Panc1 (cell line): ENCODE results near the gene ADGRL3. TPM values are rescaled to one million over a fixed set of nuclear protein-coding genes. Genes with fewer than 3 reads are reported as not detected.

ENCODE experiments used
- ATAC-seq: fragments of 200-7000 bp; cut with Tn5 transposase; 2 replicates; pipeline ENCODE4 v1.9.1; 2020; ENCODE audit warnings: mild to moderate bottlenecking, moderate library complexity
- BruUV-seq: library from RNA; stranded (reverse); fragments of 400-500 nt; replicated peaks from 2 replicates; lab custom pipeline; 2021; lab: Mats Ljungman, UMichigan
- CTCF ChIA-PET: fragments of 300-600 bp; sonication (Branson Sonifier 250); formaldehyde crosslinking; loops from one replicate; lab custom pipeline; 2022; ENCODE audit warnings: antibody characterized with exemption; lab: Charles Lee
- POLR2A ChIA-PET: fragments of 300-600 bp; sonication (Branson Sonifier 250); formaldehyde crosslinking; loops from one replicate; lab custom pipeline; 2022; ENCODE audit warnings: antibody characterized with exemption; lab: Charles Lee
- DNase-seq: peaks from one replicate; pipeline ENCODE4 v3.0.0-alpha.2; 2010; ENCODE audit warnings: low read depth, low spot score
- H3K27ac ChIP-seq: 2 replicates; pipeline ENCODE4 v1.5.1; 2011; ENCODE audit warnings: mild to moderate bottlenecking, low read length, inconsistent platforms
- H3K27me3 ChIP-seq: fragments of 200-500 bp; sonication (Bioruptor generic); 2 replicates; pipeline ENCODE4 v1.6.0; 2014; ENCODE audit warnings: low read length, inconsistent platforms; ENCODE audit not compliant: control insufficient read depth, insufficient read depth
- H3K36me3 ChIP-seq: fragments of 200-500 bp; sonication (Bioruptor generic); 2 replicates; pipeline ENCODE4 v1.5.1; 2014; ENCODE audit warnings: inconsistent platforms, mild to moderate bottlenecking, low read length, moderate library complexity; ENCODE audit not compliant: control insufficient read depth, insufficient read depth
- H3K4me1 ChIP-seq: 2 replicates; pipeline ENCODE4 v1.5.1; 2011; ENCODE audit warnings: inconsistent platforms, mild to moderate bottlenecking, low read length, moderate library complexity; ENCODE audit not compliant: control insufficient read depth, insufficient read depth
- H3K4me3 ChIP-seq, 2 experiments: 2 replicates each; pipeline ENCODE4 v1.5.1; 2011 to 2012; ENCODE audit warnings: low read depth in 2 of 2, low read length in 2 of 2, mild to moderate bottlenecking in 2 of 2, inconsistent platforms in 1 of 2, moderate library complexity in 1 of 2
- H3K9me3 ChIP-seq: fragments of 200-500 bp; sonication (Bioruptor generic); 2 replicates; pipeline ENCODE4 v1.5.1; 2014; ENCODE audit warnings: low read depth, mild to moderate bottlenecking, inconsistent platforms, low read length, moderate library complexity; ENCODE audit not compliant: control insufficient read depth, insufficient read depth
- CTCF ChIP-seq: fragments of 450-650 bp; IDR thresholded peaks from 2 replicates; pipeline ENCODE4 v1.5.1; 2017; ENCODE audit warnings: mild to moderate bottlenecking
- POLR2AphosphoS5 ChIP-seq: IDR thresholded peaks from 2 replicates; pipeline ENCODE4 v1.6.1; 2012; ENCODE audit warnings: mild to moderate bottlenecking, low read depth, low read length, moderate library complexity
- REST ChIP-seq, 2 experiments: IDR thresholded peaks; 2 replicates each; pipeline ENCODE4 v1.6.1; 2011 to 2012; ENCODE audit warnings: low read depth in 2 of 2, control low read depth in 1 of 2, low read length in 1 of 2, mild to moderate bottlenecking in 1 of 2, moderate library complexity in 1 of 2; ENCODE audit not compliant: insufficient read depth in 1 of 2
- SIN3A ChIP-seq: IDR thresholded peaks from 2 replicates; pipeline ENCODE4 v1.6.1; 2012; ENCODE audit warnings: low read depth, mild to moderate bottlenecking, low read length, moderate library complexity, borderline replicate concordance; ENCODE audit not compliant: insufficient read depth
- TCF7L2 ChIP-seq: IDR thresholded peaks from 2 replicates; pipeline ENCODE4 v1.6.1; 2011; ENCODE audit warnings: mild to moderate bottlenecking, low read depth, low read length, inconsistent platforms
- in situ Hi-C: cut with HindIII; loops from 2 replicates; pipeline ENCODE4 v1.10.0; 2016; ENCODE audit warnings: low sequenced_read_pairs, low pct_unique_long_range_greater_than_20kb
- intact Hi-C: fragments of 100-400 bp; cut with micrococcal nuclease; formaldehyde crosslinking; loops from one replicate; pipeline ENCODE4 v1.10.0; 2022; ENCODE audit not compliant: unreplicated experiment
- total RNA-seq: library from RNA; stranded (reverse); gene quantifications from one replicate; pipeline ENCODE4 v1.2.1, GENCODE V29; 2021; ENCODE audit not compliant: unreplicated experiment

ADGRL3 gene
- total RNA-seq, 1 experiment from 2014 or later = 0.23 TPM

- intact Hi-C loops = no loop called here
- Histone ChIP-seq H3K36me3 (no peaks in the 10 kb centered on the region), H3K27ac (no peak overlapping the region), H3K27me3 (no peaks in the 10 kb centered on the region), H3K4me1 (no peaks in the 10 kb centered on the region), H3K9me3 (no peaks in the 10 kb centered on the region), H3K4me3 (no peak overlapping the region)
- ATAC-seq = no peak
- BruUV-seq = no TSS peak
- no peak for DNase-seq
- in situ Hi-C loops = no loop called here
- CTCF ChIA-PET = no interaction called here
- POLR2A ChIA-PET = no interaction called here
- TF ChIP-seq SIN3A (no peak), REST (IDR thresholded peaks at IDR 0.05; ENCODE audit: insufficient read depth in 1 of 2, low read depth in 2 of 2, low read length in 1 of 2) (no peak), POLR2AphosphoS5 (no peak), TCF7L2 (no peak), CTCF (no peak)
These were observed 243.8 kb downstream of the ADGRL3 start for GRCh38 chr4:61443813-61444510.

- Histone ChIP-seq H3K27ac (no peak overlapping the region), H3K4me1 (no peaks in the 10 kb centered on the region), H3K9me3 (no peaks in the 10 kb centered on the region), H3K27me3 (no peaks in the 10 kb centered on the region), H3K36me3 (no peaks in the 10 kb centered on the region), H3K4me3 (no peak overlapping the region)
- BruUV-seq = no TSS peak
- in situ Hi-C loops (no loop called here), intact Hi-C loops (no loop called here)
- TF ChIP-seq TCF7L2 = no peak
- no peak for TF ChIP-seq SIN3A
- TF ChIP-seq CTCF = no peak
- no peak for TF ChIP-seq REST (IDR thresholded peaks at IDR 0.05; ENCODE audit: insufficient read depth in 1 of 2, low read depth in 2 of 2, low read length in 1 of 2)
- no peak for TF ChIP-seq POLR2AphosphoS5
- POLR2A ChIA-PET = no interaction called here
- CTCF ChIA-PET = no interaction called here
- ATAC-seq (no peak), DNase-seq (no peak)
These were observed 245.4 kb downstream of the ADGRL3 start for GRCh38 chr4:61445374-61446063.
